ENCODE measurements around the gene FNBP1. TPM values are rescaled to one million over a fixed set of nuclear protein-coding genes. Genes with fewer than 3 reads are reported as not detected.
A peak's percentile ranks its signal among the peaks of the same experiment; 100 is the strongest.

The FNBP1 gene
- total and polyA plus RNA-seq, 2 experiments from 2014 or later: 19.5 to 21.0 TPM

- Histone ChIP-seq H3K4me1 (ENCODE audit: insufficient read depth) (peaks cover 20% of the 10 kb centered on the region), H3K79me2 (peaks cover 73% of the 10 kb centered on the region), H3K27me3 (no peaks in the 10 kb centered on the region), H3K9me2 (replicated peaks; ENCODE audit: insufficient read depth) (no peaks in the 10 kb centered on the region), H3K4me3 (no peak overlapping the region), H2AFZ (no peak overlapping the region), H3K4me2 (no peak overlapping the region), H3K9me3 (ENCODE audit: low read depth) (no peaks in the 10 kb centered on the region), H4K20me1 (ENCODE audit: insufficient read depth, poor library complexity, severe bottlenecking) (peaks cover 42% of the 10 kb centered on the region), H3K36me3 (replicated peaks; ENCODE audit: insufficient read depth, low read depth) (no peaks in the 10 kb centered on the region), H3K27ac (no peak overlapping the region)
- WGBS (ENCODE audit: low lambda C conversion rate, missing lambda C conversion rate): 94% methylated on average over 6 of the region's 6 CpGs
- DNase-seq (ENCODE audit: low spot score): no peak
- no peak for TF ChIP-seq EZH2 (IDR thresholded peaks at IDR 0.05; ENCODE audit: borderline replicate concordance)
- TF ChIP-seq CTCF (IDR thresholded peaks at IDR 0.05; ENCODE audit: poor library complexity): peak; percentile 16
- no peak for TF ChIP-seq EZH2phosphoT487 (IDR thresholded peaks at IDR 0.05; ENCODE audit: low read depth, severe bottlenecking, unreplicated experiment)
These were observed 3.4 kb downstream of the FNBP1 start for GRCh38 chr9:130039528-130040147.

GRCh38 chr9:130036099-130036498 lies 6.9 kb downstream of the FNBP1 start:
- DNase-seq (ENCODE audit: low spot score): no peak
- H3K4me3 ChIP-seq: no peak overlapping the region
- H3K9me3 ChIP-seq (ENCODE audit: low read depth): no peaks in the 10 kb centered on the region
- peaks cover 32% of the 10 kb centered on the region for H4K20me1 ChIP-seq (ENCODE audit: insufficient read depth, poor library complexity, severe bottlenecking)
- H3K4me2 ChIP-seq: no peak overlapping the region
- H3K36me3 ChIP-seq (replicated peaks; ENCODE audit: insufficient read depth, low read depth): no peaks in the 10 kb centered on the region
- H2AFZ ChIP-seq: no peak overlapping the region
- no peak overlapping the region for H3K27ac ChIP-seq
- no peak for TF ChIP-seq EZH2phosphoT487 (IDR thresholded peaks at IDR 0.05; ENCODE audit: low read depth, severe bottlenecking, unreplicated experiment)
- no peak for TF ChIP-seq CTCF (IDR thresholded peaks at IDR 0.05; ENCODE audit: poor library complexity)
- no peak for TF ChIP-seq EZH2 (IDR thresholded peaks at IDR 0.05; ENCODE audit: borderline replicate concordance)
- peaks cover 94% of the 10 kb centered on the region for H3K79me2 ChIP-seq
- H3K9me2 ChIP-seq (replicated peaks; ENCODE audit: insufficient read depth): no peaks in the 10 kb centered on the region
- H3K4me1 ChIP-seq (ENCODE audit: insufficient read depth): peaks cover 3% of the 10 kb centered on the region
- H3K27me3 ChIP-seq: no peaks in the 10 kb centered on the region

- TF ChIP-seq CTCF (IDR thresholded peaks at IDR 0.05; ENCODE audit: poor library complexity) (no peak), EZH2 (IDR thresholded peaks at IDR 0.05; ENCODE audit: borderline replicate concordance) (no peak), EZH2phosphoT487 (IDR thresholded peaks at IDR 0.05; ENCODE audit: low read depth, severe bottlenecking, unreplicated experiment) (no peak)
- Histone ChIP-seq H4K20me1 (ENCODE audit: insufficient read depth, poor library complexity, severe bottlenecking) (peaks cover 21% of the 10 kb centered on the region), H3K9me3 (ENCODE audit: low read depth) (no peaks in the 10 kb centered on the region), H3K27me3 (no peaks in the 10 kb centered on the region), H3K27ac (no peak overlapping the region), H3K4me3 (no peak overlapping the region), H3K79me2 (peaks cover 94% of the 10 kb centered on the region), H3K36me3 (replicated peaks; ENCODE audit: insufficient read depth, low read depth) (no peaks in the 10 kb centered on the region), H3K4me1 (ENCODE audit: insufficient read depth) (no peaks in the 10 kb centered on the region), H3K4me2 (no peak overlapping the region), H3K9me2 (replicated peaks; ENCODE audit: insufficient read depth) (no peaks in the 10 kb centered on the region), H2AFZ (no peak overlapping the region)
- WGBS (ENCODE audit: low lambda C conversion rate, missing lambda C conversion rate): 85% methylated on average over 1 of the region's 1 CpG
- no peak for DNase-seq (ENCODE audit: low spot score)
These were observed 8.4 kb downstream of the FNBP1 start for GRCh38 chr9:130034570-130034969.

Measured in hepatocyte (in vitro differentiated cells).